NOMO-1 treated with dmso at 0.1 percent for 144 hours (cell line): Measurements from ENCODE around the gene TAAR8.
"Not testable (repeated sequence)": the region's sequence is repeated elsewhere in the genome, so short reads cannot be mapped to it uniquely, and the experiment has no call there.

ENCODE experiments used
- DNase-seq: peaks from one replicate; lab custom pipeline; 2025; ENCODE audit not compliant: unreplicated experiment; lab: John Stamatoyannopoulos, UW

Gene TAAR8

GRCh38 chr6:132552372-132552771 is at the start of gene TAAR8:
TAAR8 (plus strand) TSS chr6:132552672; CDS start chr6:132552693, 21 bp downstream.
- no peak for DNase-seq

GRCh38 chr6:132504757-132505156 is 47.7 kb upstream of the TAAR8 start:
- no peak for DNase-seq

- no peak for DNase-seq
Observed at GRCh38 chr6:132505158-132505557, 47.3 kb upstream of the TAAR8 start.

- no peak for DNase-seq
Observed at GRCh38 chr6:132506461-132506860, 46.0 kb upstream of the TAAR8 start.

- no peak for DNase-seq
Observed at GRCh38 chr6:132506869-132507808, 45.3 kb upstream of the TAAR8 start.

- DNase-seq, result no peak
Observed at GRCh38 chr6:132511210-132511830, 41.2 kb upstream of the TAAR8 start.

GRCh38 chr6:132511831-132512220 is 40.6 kb upstream of the TAAR8 start:
- no peak for DNase-seq

- no peak for DNase-seq
Observed at GRCh38 chr6:132512342-132512637, 40.2 kb upstream of the TAAR8 start.

- DNase-seq, result peak; percentile 82
Observed at GRCh38 chr6:132512638-132513632, 39.5 kb upstream of the TAAR8 start, which contains the start of gene STX7. STX7 (minus strand) TSS chr6:132513116; CDS start chr6:132503530, 9,586 bp downstream.

GRCh38 chr6:132513831-132514545 is 38.5 kb upstream of the TAAR8 start:
- DNase-seq, result peak; percentile 11

- no peak for DNase-seq
Observed at GRCh38 chr6:132515386-132515785, 37.1 kb upstream of the TAAR8 start.

- DNase-seq, result no peak
Observed at GRCh38 chr6:132520953-132521352, 31.5 kb upstream of the TAAR8 start.

GRCh38 chr6:132524646-132525045 is 27.8 kb upstream of the TAAR8 start:
- DNase-seq, result no peak

- no peak for DNase-seq
Observed at GRCh38 chr6:132525866-132526265, 26.6 kb upstream of the TAAR8 start.

- DNase-seq, result no peak
Observed at GRCh38 chr6:132526461-132526860, 26.0 kb upstream of the TAAR8 start.

- DNase-seq, result no peak
Observed at GRCh38 chr6:132527791-132528190, 24.7 kb upstream of the TAAR8 start.

- peak; percentile 13 for DNase-seq
Observed at GRCh38 chr6:132530293-132530974, 22.0 kb upstream of the TAAR8 start.

- DNase-seq, result not testable (repeated sequence)
Observed at GRCh38 chr6:132534546-132534945, 17.9 kb upstream of the TAAR8 start.

GRCh38 chr6:132537145-132537544 is 15.3 kb upstream of the TAAR8 start:
- no peak for DNase-seq

GRCh38 chr6:132537977-132538376 is 14.5 kb upstream of the TAAR8 start, which contains the start of gene TAAR9:
TAAR9 (plus strand) TSS chr6:132538277; CDS start chr6:132538290, 13 bp downstream.
- DNase-seq, result no peak
